ENCODE results near the gene PLVAP.

DNA sequence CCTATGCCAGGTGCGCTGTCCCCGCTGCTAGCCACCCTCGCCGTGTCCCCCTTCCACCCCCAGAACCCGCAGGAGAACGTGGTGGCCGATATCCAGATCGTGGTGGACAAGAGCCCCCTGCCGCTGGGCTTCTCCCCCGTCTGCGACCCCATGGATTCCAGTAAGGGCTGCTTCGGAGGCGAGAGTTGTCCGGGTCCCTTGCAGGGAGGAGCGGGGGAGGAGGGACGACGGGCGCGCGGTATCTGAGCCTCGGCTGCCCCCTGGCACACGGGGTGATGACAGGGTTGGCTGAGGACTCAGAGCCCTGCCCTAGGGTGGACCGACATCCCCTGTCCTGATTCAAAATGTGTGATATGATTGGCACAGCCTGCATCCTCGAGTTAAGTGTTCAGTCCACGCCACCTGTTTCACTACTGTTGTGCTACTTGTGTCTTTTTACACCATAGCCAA is 43.4 kb upstream of the PLVAP start:
- peak; percentile 8 to 39 for TF ChIP-seq CTCF (IDR thresholded peaks at IDR 0.05; ENCODE audit: extremely low read depth in 1 of 2, insufficient read depth in 1 of 2, low read depth in 1 of 2, low read length in 2 of 2)
- TF ChIP-seq FOS (IDR thresholded peaks at IDR 0.05; ENCODE audit: borderline replicate concordance, insufficient read depth, low read length) = no peak
- TF ChIP-seq EZH2 (IDR thresholded peaks at IDR 0.05; ENCODE audit: borderline replicate concordance, low read depth, low read length, severe bottlenecking) = no peak
- TF ChIP-seq POLR2A (IDR thresholded peaks at IDR 0.05; ENCODE audit: low read depth, low read length) = peak; percentile 13
- TF ChIP-seq POLR2AphosphoS5 (IDR thresholded peaks at IDR 0.05; ENCODE audit: insufficient read depth, low read depth, low read length) = no peak

Data from endothelial cell of umbilical vein (primary cell).